ENCODE results near the gene CYP19A1.

Gene CYP19A1

GRCh38 chr15:51252671-51253070 lies 85.7 kb downstream of the CYP19A1 start:
- no peaks in the 10 kb centered on the region for H3K36me3 ChIP-seq (ENCODE audit: control insufficient read depth, low read length)
- H3K4me3 ChIP-seq (ENCODE audit: low read length): no peak overlapping the region
- H3F3A ChIP-seq (ENCODE audit: control insufficient read depth, insufficient read depth): no peaks in the 10 kb centered on the region
- no peaks in the 10 kb centered on the region for H3K4me1 ChIP-seq (ENCODE audit: control insufficient read depth, low read length)
- H3K4me2 ChIP-seq (ENCODE audit: low read length): no peak overlapping the region
- no peaks in the 10 kb centered on the region for H3K79me2 ChIP-seq (ENCODE audit: control insufficient read depth, low read length)
- no peak overlapping the region for H3K27ac ChIP-seq (ENCODE audit: low read depth, low read length)
- H4K20me1 ChIP-seq (ENCODE audit: control insufficient read depth, insufficient read depth, low read depth, low read length): no peaks in the 10 kb centered on the region
- no peaks in the 10 kb centered on the region for H3K9me2 ChIP-seq (replicated peaks; ENCODE audit: control insufficient read depth, low read length)
- H3K27me3 ChIP-seq (ENCODE audit: control insufficient read depth, low read length): peaks cover 7% of the 10 kb centered on the region; the same call in 1 of the 2 replicates
- TF ChIP-seq CTCF (IDR thresholded peaks at IDR 0.05; ENCODE audit: low read depth, low read length, poor library complexity, severe bottlenecking) (no peak), EZH2phosphoT487 (IDR thresholded peaks at IDR 0.05; ENCODE audit: borderline replicate concordance, low read length) (no peak)
- H3K9me3 ChIP-seq (ENCODE audit: control insufficient read depth, insufficient read depth, low read length): no peaks in the 10 kb centered on the region

- no peaks in the 10 kb centered on the region for H3K9me3 ChIP-seq (ENCODE audit: control insufficient read depth, insufficient read depth, low read length)
- no peak overlapping the region for H3K27ac ChIP-seq (ENCODE audit: low read depth, low read length)
- H3K4me1 ChIP-seq (ENCODE audit: control insufficient read depth, low read length): no peaks in the 10 kb centered on the region
- no peaks in the 10 kb centered on the region for H4K20me1 ChIP-seq (ENCODE audit: control insufficient read depth, insufficient read depth, low read depth, low read length)
- H3K27me3 ChIP-seq (ENCODE audit: control insufficient read depth, low read length): peaks cover 7% of the 10 kb centered on the region; the same call in 1 of the 2 replicates
- no peaks in the 10 kb centered on the region for H3K9me2 ChIP-seq (replicated peaks; ENCODE audit: control insufficient read depth, low read length)
- no peaks in the 10 kb centered on the region for H3K79me2 ChIP-seq (ENCODE audit: control insufficient read depth, low read length)
- no peak overlapping the region for H3K4me2 ChIP-seq (ENCODE audit: low read length)
- H3K36me3 ChIP-seq (ENCODE audit: control insufficient read depth, low read length): no peaks in the 10 kb centered on the region
- H3F3A ChIP-seq (ENCODE audit: control insufficient read depth, insufficient read depth): no peaks in the 10 kb centered on the region
- TF ChIP-seq EZH2phosphoT487 (IDR thresholded peaks at IDR 0.05; ENCODE audit: borderline replicate concordance, low read length) (no peak), CTCF (IDR thresholded peaks at IDR 0.05; ENCODE audit: low read depth, low read length, poor library complexity, severe bottlenecking) (no peak)
- no peak overlapping the region for H3K4me3 ChIP-seq (ENCODE audit: low read length)
Observed at GRCh38 chr15:51251556-51251955, 86.8 kb downstream of the CYP19A1 start.

GRCh38 chr15:51250217-51251011 lies 88.0 kb downstream of the CYP19A1 start:
- no peaks in the 10 kb centered on the region for H3K9me2 ChIP-seq (replicated peaks; ENCODE audit: control insufficient read depth, low read length)
- no peaks in the 10 kb centered on the region for H3K36me3 ChIP-seq (ENCODE audit: control insufficient read depth, low read length)
- no peaks in the 10 kb centered on the region for H3K79me2 ChIP-seq (ENCODE audit: control insufficient read depth, low read length)
- TF ChIP-seq EZH2phosphoT487 (IDR thresholded peaks at IDR 0.05; ENCODE audit: borderline replicate concordance, low read length) (no peak), CTCF (IDR thresholded peaks at IDR 0.05; ENCODE audit: low read depth, low read length, poor library complexity, severe bottlenecking) (no peak)
- no peaks in the 10 kb centered on the region for H3F3A ChIP-seq (ENCODE audit: control insufficient read depth, insufficient read depth)
- H3K4me2 ChIP-seq (ENCODE audit: low read length): no peak overlapping the region
- H3K4me3 ChIP-seq (ENCODE audit: low read length): no peak overlapping the region
- no peak overlapping the region for H3K27ac ChIP-seq (ENCODE audit: low read depth, low read length)
- no peaks in the 10 kb centered on the region for H4K20me1 ChIP-seq (ENCODE audit: control insufficient read depth, insufficient read depth, low read depth, low read length)
- H3K4me1 ChIP-seq (ENCODE audit: control insufficient read depth, low read length): no peaks in the 10 kb centered on the region
- H3K9me3 ChIP-seq (ENCODE audit: control insufficient read depth, insufficient read depth, low read length): no peaks in the 10 kb centered on the region
- peaks cover 4% of the 10 kb centered on the region; the same call in 1 of the 2 replicates for H3K27me3 ChIP-seq (ENCODE audit: control insufficient read depth, low read length)
